HEK293 (cell line): ENCODE data around the gene GPRC5B.

ENCODE experiments used
- SETDB1 ChIP-seq: IDR thresholded peaks from one replicate; pipeline ENCODE4 v1.6.1; 2017; ENCODE audit warnings: mild to moderate bottlenecking, low read length, moderate library complexity, mixed read lengths; ENCODE audit not compliant: insufficient read length
- SP3 ChIP-seq: fragments of 450-650 bp; formaldehyde crosslinking; IDR thresholded peaks from 2 replicates; pipeline ENCODE4 v1.5.1; 2016; ENCODE audit warnings: missing biosample characterization, missing genetic modification characterization
- ZBTB1 ChIP-seq: fragments of 450-650 bp; formaldehyde crosslinking; IDR thresholded peaks from 2 replicates; pipeline ENCODE4 v1.5.1; 2016; ENCODE audit warnings: missing biosample characterization, missing genetic modification characterization
- ZNF514 ChIP-seq: fragments of 450-650 bp; formaldehyde crosslinking; IDR thresholded peaks from 2 replicates; pipeline ENCODE4 v1.5.1; 2016; ENCODE audit warnings: missing biosample characterization, missing genetic modification characterization
- ZNF624 ChIP-seq: fragments of 450-650 bp; formaldehyde crosslinking; IDR thresholded peaks from 2 replicates; pipeline ENCODE4 v1.5.1; 2017; ENCODE audit warnings: missing biosample characterization, missing genetic modification characterization
- ZNF654 ChIP-seq: fragments of 450-650 bp; formaldehyde crosslinking; IDR thresholded peaks from 2 replicates; pipeline ENCODE4 v1.5.1; 2016; ENCODE audit warnings: low read depth, missing biosample characterization, missing genetic modification characterization
- TF ChIP-seq, protein P1 (sequence below): fragments of 450-650 bp; formaldehyde crosslinking; IDR thresholded peaks from 2 replicates; pipeline ENCODE4 v1.5.1; 2016; ENCODE audit warnings: missing biosample characterization, missing genetic modification characterization
- TF ChIP-seq, protein P2 (sequence below): fragments of 450-650 bp; formaldehyde crosslinking; IDR thresholded peaks from 2 replicates; pipeline ENCODE4 v1.5.1; 2016; ENCODE audit warnings: missing biosample characterization, missing genetic modification characterization, low read depth
- TF ChIP-seq, protein P3 (sequence below): fragments of 450-650 bp; formaldehyde crosslinking; IDR thresholded peaks from 2 replicates; pipeline ENCODE4 v1.5.1; 2016; ENCODE audit warnings: missing biosample characterization, missing genetic modification characterization

DNA sequence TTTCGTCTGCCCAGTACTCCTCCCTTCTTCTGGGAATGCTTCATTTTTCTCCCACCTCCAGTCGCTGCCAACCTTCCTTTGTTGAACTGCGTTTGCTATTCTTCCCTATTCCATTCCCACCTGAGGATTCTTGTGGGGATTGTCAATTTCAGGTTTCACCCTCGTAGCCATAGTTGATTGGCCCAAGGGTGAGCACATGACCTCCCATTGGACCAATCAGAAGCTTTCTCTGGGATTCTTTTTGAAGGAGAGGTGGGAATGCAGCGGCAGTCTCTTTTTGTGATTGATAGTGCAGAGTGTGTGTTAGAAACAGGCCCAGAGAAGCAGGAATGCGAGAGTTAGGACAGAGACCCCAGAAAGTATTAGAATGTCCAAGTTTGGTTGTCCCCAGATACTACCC, 49.1 kb upstream of the GPRC5B start:
- TF ChIP-seq, protein P1, sequence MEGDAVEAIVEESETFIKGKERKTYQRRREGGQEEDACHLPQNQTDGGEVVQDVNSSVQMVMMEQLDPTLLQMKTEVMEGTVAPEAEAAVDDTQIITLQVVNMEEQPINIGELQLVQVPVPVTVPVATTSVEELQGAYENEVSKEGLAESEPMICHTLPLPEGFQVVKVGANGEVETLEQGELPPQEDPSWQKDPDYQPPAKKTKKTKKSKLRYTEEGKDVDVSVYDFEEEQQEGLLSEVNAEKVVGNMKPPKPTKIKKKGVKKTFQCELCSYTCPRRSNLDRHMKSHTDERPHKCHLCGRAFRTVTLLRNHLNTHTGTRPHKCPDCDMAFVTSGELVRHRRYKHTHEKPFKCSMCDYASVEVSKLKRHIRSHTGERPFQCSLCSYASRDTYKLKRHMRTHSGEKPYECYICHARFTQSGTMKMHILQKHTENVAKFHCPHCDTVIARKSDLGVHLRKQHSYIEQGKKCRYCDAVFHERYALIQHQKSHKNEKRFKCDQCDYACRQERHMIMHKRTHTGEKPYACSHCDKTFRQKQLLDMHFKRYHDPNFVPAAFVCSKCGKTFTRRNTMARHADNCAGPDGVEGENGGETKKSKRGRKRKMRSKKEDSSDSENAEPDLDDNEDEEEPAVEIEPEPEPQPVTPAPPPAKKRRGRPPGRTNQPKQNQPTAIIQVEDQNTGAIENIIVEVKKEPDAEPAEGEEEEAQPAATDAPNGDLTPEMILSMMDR (tag by site-specific recombination): no peak
- TF ChIP-seq ZNF514 (tag by site-specific recombination): no peak
- TF ChIP-seq SETDB1: no peak
- TF ChIP-seq, protein P2, sequence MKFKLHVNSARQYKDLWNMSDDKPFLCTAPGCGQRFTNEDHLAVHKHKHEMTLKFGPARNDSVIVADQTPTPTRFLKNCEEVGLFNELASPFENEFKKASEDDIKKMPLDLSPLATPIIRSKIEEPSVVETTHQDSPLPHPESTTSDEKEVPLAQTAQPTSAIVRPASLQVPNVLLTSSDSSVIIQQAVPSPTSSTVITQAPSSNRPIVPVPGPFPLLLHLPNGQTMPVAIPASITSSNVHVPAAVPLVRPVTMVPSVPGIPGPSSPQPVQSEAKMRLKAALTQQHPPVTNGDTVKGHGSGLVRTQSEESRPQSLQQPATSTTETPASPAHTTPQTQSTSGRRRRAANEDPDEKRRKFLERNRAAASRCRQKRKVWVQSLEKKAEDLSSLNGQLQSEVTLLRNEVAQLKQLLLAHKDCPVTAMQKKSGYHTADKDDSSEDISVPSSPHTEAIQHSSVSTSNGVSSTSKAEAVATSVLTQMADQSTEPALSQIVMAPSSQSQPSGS (tag by site-specific recombination): no peak
- TF ChIP-seq ZNF624: no peak
- TF ChIP-seq ZBTB1 (tag by site-specific recombination): no peak
- TF ChIP-seq ZNF654: no peak
- TF ChIP-seq, protein P3, sequence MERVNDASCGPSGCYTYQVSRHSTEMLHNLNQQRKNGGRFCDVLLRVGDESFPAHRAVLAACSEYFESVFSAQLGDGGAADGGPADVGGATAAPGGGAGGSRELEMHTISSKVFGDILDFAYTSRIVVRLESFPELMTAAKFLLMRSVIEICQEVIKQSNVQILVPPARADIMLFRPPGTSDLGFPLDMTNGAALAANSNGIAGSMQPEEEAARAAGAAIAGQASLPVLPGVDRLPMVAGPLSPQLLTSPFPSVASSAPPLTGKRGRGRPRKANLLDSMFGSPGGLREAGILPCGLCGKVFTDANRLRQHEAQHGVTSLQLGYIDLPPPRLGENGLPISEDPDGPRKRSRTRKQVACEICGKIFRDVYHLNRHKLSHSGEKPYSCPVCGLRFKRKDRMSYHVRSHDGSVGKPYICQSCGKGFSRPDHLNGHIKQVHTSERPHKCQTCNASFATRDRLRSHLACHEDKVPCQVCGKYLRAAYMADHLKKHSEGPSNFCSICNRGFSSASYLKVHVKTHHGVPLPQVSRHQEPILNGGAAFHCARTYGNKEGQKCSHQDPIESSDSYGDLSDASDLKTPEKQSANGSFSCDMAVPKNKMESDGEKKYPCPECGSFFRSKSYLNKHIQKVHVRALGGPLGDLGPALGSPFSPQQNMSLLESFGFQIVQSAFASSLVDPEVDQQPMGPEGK (tag by site-specific recombination): no peak
- no peak for TF ChIP-seq SP3 (tag by site-specific recombination)
